Measurements from ENCODE around the gene FNDC1.
"Not testable (repeated sequence)": the region's sequence is repeated elsewhere in the genome, so short reads cannot be mapped to it uniquely, and the experiment has no call there.

The FNDC1 gene

GRCh38 chr6:159259441-159260125, 90.4 kb downstream of the FNDC1 start:
- DNase-seq (ENCODE audit: low read depth): no peak

DNA sequence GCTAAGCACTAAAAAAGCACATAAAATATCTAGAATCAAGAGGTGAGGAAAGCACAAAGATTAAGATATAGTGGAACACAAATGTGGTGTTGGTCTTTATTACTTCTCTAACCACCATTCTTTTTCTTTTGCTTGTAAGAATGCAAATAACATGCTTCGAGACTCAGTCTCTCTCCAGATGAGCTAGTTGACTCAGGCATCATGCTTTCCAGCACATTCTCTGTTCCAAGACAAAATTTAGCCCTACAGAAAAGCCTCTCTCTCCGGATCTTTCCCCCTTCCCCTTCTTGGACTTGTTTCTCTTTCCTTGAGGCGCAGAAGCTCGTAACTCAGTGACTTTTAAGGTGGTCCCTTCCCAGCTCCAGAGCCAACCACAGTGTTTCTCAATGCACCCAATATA, 91.0 kb downstream of the FNDC1 start:
- DNase-seq (ENCODE audit: low read depth): no peak

DNA sequence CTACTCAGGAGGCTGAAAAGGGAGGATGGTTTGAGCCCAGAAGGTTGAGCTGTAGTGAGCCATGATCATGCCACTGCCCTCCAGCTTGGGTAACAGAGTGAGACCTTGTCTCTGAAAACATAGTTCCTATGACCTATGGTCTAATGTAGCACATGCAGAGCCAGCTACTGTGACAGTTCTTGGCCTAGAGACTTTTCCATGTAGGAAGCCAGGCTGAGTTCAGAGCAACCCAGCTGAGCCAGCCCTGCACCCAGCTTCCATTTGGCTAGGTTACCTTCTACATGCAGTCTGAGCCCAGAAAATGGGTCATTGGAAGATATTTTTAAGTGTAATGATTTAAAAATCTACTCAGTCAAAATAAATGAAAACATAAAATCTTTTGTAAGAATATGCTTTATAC, 92.8 kb downstream of the FNDC1 start:
- DNase-seq (ENCODE audit: low read depth): no peak

DNA sequence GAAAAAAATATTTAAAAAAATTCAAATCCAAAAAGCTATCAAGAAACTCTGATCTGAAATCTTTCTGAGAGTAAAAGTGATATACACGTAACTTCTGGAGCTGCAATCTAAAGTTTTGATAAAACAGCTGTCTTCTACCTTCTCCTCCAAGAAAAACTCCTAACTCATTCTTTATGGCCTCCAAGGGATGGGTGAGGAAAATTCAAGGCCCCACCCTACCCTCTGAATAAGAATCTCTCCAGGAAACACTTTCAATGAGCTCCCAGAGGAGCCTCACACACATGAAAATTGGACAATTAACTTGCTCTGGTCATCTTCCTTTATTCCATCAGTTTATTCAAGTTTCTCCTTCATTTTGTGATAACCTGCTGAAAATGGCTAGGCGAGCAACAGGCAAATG, 93.4 kb downstream of the FNDC1 start:
- DNase-seq (ENCODE audit: low read depth): no peak

DNA sequence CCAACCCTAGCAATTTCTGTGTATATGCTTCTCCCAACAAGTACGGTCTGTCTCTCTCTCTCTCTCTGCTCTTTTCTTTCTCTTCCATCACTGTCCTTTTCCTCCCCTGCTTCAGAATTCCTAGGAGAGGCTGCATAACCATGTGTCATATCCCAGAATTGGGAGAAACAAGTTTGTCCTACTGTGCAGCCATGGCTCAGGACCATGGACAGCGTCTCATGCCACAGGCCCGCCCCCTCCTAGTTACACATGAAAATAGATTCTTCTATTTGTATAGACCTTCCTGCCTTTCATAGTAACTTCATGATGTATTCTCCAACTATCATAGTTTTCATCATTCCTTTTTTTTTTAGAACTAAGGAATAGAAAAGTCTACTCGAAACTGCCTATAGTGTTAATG, 98.0 kb downstream of the FNDC1 start:
- no peak for DNase-seq (ENCODE audit: low read depth)

- DNase-seq (ENCODE audit: low read depth): no peak
Measured at GRCh38 chr6:159268511-159268910, 99.3 kb downstream of the FNDC1 start.

DNA sequence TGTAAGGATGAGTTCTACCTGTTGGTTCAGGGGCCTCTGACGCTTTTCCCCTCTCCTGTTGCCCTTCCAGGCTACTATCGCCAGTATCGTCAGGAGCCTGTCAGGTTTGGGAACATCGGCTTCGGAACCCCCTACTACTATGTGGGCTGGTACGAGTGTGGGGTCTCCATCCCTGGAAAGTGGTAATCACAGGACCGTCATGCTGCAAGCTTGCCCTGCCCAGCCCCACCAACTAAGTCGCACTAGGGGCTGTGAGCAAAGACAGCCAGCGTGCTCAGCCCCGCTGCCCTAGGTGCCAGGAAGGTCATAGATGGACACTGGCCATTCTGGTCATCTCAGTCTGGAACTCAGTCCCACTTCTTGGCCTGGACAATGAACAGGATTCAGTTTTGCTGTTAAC, 102.1 kb downstream of the FNDC1 start:
- DNase-seq (ENCODE audit: low read depth): no peak

DNA sequence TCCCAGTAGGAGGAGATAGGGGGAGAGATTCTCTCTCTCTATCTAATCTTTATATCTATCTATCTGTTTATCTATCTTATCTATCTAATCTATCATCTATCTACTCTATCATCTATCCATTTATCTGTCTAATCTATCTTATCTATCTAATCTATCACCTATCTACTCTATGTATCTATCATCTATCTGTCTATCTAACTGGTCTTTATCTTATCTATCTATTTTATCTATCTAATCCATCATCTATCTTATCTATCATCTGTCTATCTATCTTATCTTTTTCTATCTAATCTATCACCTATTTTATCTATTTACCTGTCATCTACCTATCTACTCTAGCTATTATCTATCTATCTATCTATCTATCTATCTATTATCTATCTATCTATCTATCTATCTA, 109.4 kb downstream of the FNDC1 start:
- DNase-seq (ENCODE audit: low read depth): no peak

DNA sequence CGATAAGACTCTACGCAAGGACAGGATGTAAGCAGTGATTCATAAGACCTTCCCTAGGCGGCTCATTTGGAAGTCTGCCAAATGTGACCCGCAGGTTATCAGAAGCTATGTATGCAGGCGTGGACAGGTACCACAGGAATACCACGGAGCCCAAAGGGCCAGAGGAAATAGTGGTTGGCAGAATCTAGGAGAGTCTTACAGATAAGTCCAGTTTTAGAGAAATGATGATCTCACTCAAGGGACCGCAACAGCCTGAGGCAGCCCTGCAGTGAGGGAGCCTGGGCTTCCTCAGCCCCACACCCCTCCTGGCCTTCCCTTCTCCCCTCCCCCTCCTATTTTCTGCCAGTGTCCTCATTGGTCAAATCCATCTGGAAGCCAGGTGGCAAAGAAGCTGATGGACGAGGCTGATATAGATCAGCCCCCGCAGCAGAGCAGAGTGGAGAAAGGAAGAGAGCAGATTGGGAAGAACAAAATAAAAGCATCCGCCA, 110.6 kb downstream of the FNDC1 start:
- no peak for DNase-seq (ENCODE audit: low read depth)

GRCh38 chr6:159282421-159282820, 113.2 kb downstream of the FNDC1 start:
- DNase-seq (ENCODE audit: low read depth): no peak

GRCh38 chr6:159284661-159285060, 115.5 kb downstream of the FNDC1 start:
- DNase-seq (ENCODE audit: low read depth): not testable (repeated sequence)

- no peak for DNase-seq (ENCODE audit: low read depth)
Measured at GRCh38 chr6:159298840-159299239, 129.6 kb downstream of the FNDC1 start.

GRCh38 chr6:159299566-159299965, 130.4 kb downstream of the FNDC1 start:
- no peak for DNase-seq (ENCODE audit: low read depth)

- DNase-seq (ENCODE audit: low read depth): no peak
Measured at GRCh38 chr6:159301277-159301676, 132.1 kb downstream of the FNDC1 start.

- no peak for DNase-seq (ENCODE audit: low read depth)
Measured at GRCh38 chr6:159301810-159302593, 132.8 kb downstream of the FNDC1 start.

GRCh38 chr6:159302594-159302992, 133.4 kb downstream of the FNDC1 start:
- DNase-seq (ENCODE audit: low read depth): no peak

- no peak for DNase-seq (ENCODE audit: low read depth)
Measured at GRCh38 chr6:159303159-159303558, 134.0 kb downstream of the FNDC1 start.

- DNase-seq (ENCODE audit: low read depth): no peak
Measured at GRCh38 chr6:159303784-159304183, 134.6 kb downstream of the FNDC1 start.

DNA sequence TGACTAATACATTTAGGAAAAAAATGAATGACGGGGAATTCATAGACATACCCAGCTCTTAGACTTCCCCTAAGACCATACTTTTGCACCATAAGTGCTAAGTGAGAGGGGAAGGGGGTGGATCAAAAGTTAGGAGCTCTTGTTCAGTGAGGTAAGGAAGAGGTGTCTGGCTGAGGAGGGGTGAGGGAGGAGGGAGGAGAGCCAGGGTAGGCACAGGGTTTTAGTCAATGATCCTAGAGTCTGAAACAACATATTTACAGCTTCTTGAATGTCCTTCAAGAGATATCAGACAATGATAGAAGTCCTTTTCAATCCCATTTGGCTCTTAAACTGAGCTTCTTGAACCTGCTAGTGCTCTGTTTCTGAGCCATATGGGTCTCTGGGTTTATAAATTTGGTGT, 135.4 kb downstream of the FNDC1 start:
- DNase-seq (ENCODE audit: low read depth): no peak

GRCh38 chr6:159305159-159305558, 136.0 kb downstream of the FNDC1 start:
- DNase-seq (ENCODE audit: low read depth): no peak

DNA sequence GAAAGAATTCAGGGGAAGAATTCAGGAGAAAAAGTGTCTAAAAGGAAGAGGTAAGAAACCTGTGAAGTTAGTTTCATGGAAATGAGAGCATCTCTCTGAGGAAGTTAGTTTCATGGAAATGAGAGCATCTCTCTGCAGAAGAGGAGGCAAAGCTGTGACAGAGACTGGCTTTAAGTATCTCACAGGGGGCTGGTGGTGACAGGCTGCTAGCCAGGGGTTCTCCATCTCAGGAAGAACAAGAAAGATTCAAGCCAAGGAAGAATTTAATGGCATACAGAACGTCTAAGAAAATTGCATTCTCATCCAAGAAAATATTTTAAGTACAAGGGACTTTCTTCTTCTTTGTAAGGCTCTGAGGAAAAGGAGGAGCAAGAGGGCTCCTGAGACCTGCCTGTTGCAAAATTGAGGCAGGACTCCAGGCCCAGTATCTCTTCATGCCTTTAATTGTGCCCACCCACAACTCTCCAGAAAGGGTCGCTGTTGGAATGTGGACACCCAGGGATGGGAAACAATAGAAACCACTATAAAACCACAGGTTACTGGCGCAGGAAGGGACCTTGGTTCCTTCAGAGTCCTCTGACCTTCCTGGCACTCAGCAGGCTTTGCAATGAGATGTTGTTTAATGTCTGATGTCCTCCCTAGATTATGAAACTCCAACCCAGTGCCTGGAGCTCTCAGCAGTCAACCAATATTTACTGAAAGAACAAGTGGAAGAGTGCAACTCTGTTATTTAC, 136.8 kb downstream of the FNDC1 start:
- DNase-seq (ENCODE audit: low read depth): no peak

- DNase-seq (ENCODE audit: low read depth): no peak
Measured at GRCh38 chr6:159307246-159307790, 138.1 kb downstream of the FNDC1 start.

GRCh38 chr6:159308198-159308597, 139.0 kb downstream of the FNDC1 start:
- DNase-seq (ENCODE audit: low read depth): no peak
